HG03095 (cell line): ENCODE measurements around the gene TARDBP.
"Not testable (repeated sequence)": the region's sequence is repeated elsewhere in the genome, so short reads cannot be mapped to it uniquely, and the experiment has no call there.

Experiments
- ATAC-seq: cut with Tn5 transposase; IDR thresholded peaks from one replicate; pipeline ENCODE4 v1.9.1; 2021; ENCODE audit warnings: moderate library complexity; ENCODE audit not compliant: unreplicated experiment

TARDBP gene

GRCh38 chr1:11012260-11013159 is at the start of gene TARDBP:
TARDBP (plus strand) TSS chr1:11012654; CDS start chr1:11013728, 1,074 bp downstream.
- ATAC-seq, result peak; percentile 77

- no peak for ATAC-seq
These were observed 46.8 kb upstream of the TARDBP start for GRCh38 chr1:10965546-10966226.

- no peak for ATAC-seq
These were observed 45.4 kb upstream of the TARDBP start for GRCh38 chr1:10967090-10967489.

GRCh38 chr1:10968411-10968826 is 44.0 kb upstream of the TARDBP start:
- no peak for ATAC-seq

DNA sequence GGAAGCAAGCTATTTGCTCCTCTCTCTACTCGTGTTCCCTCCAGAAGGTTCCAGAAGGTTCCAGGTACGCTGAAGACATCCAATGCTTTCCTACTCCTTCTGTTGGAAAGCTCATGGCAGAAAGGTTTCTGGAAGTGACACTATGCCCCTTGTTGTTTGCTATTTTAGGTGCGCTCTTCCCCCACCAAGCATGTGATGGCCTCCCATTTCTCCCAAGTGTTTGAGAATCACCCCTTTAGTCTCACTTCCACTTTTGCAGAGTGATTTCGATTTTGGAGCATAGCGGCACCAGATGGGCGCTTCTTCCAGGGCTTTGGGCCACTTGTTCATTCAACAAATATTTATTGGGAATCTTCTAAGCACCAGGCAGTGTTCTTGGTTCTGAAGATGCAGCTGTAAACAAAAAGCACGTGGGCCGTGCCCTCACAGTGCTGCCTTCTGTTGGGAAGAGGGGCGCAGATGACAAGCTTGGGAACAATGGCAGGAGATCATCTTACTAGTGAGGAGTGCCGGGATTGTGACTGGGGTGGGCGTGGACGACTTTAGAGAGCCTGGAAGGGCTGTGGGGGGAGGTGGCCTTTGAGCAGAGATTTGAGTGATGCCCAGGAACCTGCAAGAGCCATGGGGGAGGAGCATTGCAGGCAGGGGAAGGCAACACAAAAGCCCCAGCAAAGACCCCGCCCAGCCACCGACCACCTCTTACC is 43.0 kb upstream of the TARDBP start:
- no peak for ATAC-seq

- no peak for ATAC-seq
These were observed 42.5 kb upstream of the TARDBP start for GRCh38 chr1:10969971-10970332.

- no peak for ATAC-seq
These were observed 38.9 kb upstream of the TARDBP start for GRCh38 chr1:10973552-10973951.

GRCh38 chr1:10973956-10974881 is 38.2 kb upstream of the TARDBP start:
- no peak for ATAC-seq

DNA sequence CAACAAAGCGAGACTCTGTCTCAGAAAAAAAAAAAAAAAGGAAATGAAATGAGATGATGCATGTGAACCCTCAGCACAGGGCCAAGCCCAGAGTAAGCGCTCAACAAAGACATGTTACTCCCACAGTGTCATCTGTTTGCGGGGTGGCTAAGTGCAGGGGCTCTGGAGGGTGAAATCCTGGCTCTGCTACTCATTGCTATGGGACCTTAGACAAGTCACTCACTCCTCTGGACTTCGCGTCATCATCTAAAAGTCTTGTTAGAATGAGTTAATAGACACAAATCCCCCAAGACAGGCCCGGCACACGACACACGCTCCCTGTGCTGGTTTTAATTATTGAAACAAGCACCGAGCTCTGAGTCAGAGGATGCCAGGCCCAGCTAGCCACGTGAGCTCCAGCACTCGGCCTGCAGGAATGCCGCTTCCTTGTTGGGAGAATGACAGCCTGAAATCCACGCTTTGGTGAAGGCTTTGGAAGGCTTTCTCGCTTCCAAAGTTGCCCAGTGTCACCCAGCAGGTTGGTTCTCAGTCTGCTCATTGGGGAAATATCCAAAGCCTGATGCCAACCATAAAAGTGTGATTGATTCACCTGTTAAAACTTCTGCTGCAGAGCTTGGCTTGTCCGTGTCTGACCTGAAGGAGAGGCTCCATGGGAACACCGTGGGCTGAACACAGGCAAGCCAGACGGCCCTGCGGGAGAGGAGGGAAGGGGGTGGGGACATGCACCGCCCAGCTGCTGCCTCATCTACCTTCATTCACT is 36.7 kb upstream of the TARDBP start:
- no peak for ATAC-seq

DNA sequence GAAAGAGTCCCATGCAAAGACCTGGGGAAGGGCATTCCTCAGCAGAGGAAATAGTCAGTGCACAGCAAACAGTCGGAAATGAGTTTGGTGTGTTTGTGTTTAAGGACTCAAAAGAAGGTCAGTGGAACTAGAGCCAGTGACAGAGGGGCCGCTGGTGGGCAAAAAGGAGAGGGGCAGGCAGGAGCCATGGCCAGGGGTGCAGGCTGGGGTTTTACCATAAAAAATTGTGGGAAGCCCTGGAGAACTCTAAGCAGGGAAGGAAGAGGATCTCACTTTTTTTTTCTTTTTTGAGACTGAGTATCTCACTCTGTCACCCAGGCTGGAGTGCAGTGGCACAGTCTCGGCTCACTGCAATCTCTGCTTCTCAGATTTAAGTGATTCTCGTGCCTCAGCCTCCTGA is 33.7 kb upstream of the TARDBP start:
- no peak for ATAC-seq

GRCh38 chr1:10979483-10979920 is 33.0 kb upstream of the TARDBP start:
- ATAC-seq, result no peak

GRCh38 chr1:10980094-10980577 is 32.3 kb upstream of the TARDBP start:
- ATAC-seq, result no peak

- no peak for ATAC-seq
These were observed 31.4 kb upstream of the TARDBP start for GRCh38 chr1:10980841-10981727.

DNA sequence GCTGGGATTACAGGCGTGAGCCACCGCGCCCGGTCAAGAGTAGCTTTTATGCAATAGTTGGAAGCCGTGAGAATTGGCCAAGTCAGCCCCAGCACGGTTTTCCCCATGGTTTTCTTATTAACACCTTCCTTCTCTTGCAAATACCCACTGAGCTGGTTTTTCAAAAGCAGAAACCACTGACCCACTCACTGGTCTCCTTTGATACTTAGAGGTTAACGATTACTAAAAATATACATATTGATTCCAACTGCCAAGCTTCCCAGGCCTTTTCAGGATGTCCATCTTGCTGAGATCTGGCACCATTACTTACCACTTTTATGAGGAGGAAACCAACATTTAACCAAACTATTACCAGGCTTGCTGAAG is 25.9 kb upstream of the TARDBP start:
- no peak for ATAC-seq

DNA sequence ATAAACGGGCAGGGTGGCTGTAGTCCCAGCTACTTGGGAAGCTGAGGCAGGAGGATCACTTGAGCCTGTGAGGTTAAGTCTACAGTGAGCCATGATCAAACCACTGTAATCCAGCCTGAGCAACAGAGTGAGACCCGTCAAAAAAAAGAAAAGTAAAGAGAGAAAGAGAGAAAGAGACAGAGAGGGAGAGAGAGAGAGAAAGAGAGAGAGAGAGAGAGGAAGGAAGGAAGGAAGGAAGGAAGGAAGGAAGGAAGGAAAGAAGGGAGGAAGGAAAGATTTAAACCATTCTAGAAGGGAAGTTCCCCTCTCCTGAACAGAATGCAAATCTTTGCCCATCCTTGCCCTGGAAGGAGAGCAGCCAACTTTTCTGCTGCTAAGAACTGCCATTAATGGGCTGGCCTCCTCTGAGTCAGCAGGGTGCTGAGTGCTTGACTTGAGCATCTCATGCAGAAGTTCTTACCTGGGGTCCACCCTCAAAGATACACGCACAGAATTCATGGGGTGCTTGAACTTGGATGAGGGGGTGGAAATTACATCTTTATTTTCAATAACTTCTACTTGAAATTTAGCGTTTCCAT is 24.5 kb upstream of the TARDBP start:
- ATAC-seq, result no peak

GRCh38 chr1:10989095-10989494 is 23.4 kb upstream of the TARDBP start:
- no peak for ATAC-seq

DNA sequence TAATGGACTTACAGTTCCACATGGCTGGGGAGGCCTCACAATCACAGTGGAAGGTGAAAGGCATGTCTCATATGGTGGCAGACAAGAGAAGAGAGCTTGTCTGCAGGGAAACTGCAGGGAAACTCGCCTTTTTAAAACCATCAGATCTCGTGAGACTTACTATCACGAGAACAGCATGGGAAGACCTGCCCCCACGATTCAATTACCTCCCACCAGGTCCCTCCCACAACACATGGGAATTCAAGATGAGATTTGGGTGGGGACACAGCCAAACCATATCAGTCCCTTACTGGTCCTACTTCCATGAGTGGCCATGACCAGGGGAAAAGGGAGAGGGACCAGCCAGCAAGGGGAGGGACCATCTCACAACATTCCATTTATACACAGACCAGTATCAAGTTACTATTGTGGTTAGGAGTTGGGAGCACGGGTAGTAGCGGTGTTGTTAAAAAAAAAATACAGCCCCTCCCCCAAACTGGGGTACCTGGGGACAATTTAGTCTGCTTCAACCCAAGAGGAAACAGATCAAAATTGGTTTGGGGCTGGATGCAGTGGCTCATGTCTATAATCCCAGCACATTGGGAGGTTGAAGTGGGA is 22.4 kb upstream of the TARDBP start:
- not testable (repeated sequence) for ATAC-seq

DNA sequence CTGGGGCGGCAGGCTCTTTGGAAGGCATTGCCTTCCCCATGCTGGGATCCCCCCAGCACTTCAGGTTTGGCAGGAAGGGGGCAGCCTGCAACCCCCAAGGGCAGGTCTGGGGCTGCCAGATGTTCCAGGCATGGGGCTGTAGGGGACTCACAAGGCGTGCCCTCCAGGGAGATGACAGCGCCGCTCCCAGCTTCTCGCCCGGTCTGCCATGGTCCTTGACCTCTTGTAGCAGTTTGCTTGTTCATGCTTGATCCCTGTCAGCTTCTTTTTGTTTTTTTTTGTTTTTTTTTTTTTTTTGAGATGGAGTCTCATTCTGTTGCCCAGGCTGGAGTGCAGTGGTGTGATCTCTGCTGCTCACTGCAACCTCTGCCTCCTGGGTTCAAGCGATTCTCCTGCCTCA is 21.6 kb upstream of the TARDBP start:
- ATAC-seq, result no peak
